SK-MEL-5 (cell line): ENCODE measurements around the gene CSE1L. TPM values are rescaled to one million over a fixed set of nuclear protein-coding genes. Genes with fewer than 3 reads are reported as not detected.
"Not testable (repeated sequence)": the region's sequence is repeated elsewhere in the genome, so short reads cannot be mapped to it uniquely, and the experiment has no call there.

Source experiments
- DNase-seq: peaks from one replicate; pipeline ENCODE4 v3.0.0-alpha.2; 2016; ENCODE audit warnings: low read depth, low spot score
- in situ Hi-C: cut with HindIII; loops from 2 replicates; pipeline ENCODE4 v1.10.0; 2016; ENCODE audit warnings: low sequenced_read_pairs, high pct_unique_total_duplicates, low pct_unique_long_range_greater_than_20kb
- polyA plus RNA-seq, 2 experiments: library from polyadenylated mRNA; depleted of rRNA; stranded (reverse); fragments of >200 nt; gene quantifications; 2 replicates each; pipeline ENCODE4 v1.2.3, GENCODE V29; 2015
- total RNA-seq: library from RNA; depleted of rRNA; stranded (reverse); fragments of >200 nt; shearing (Covaris generic); gene quantifications from 2 replicates; pipeline ENCODE4 v1.2.3, GENCODE V29; 2014; rRNA removed

CSE1L gene
- total RNA-seq, result 180 and 193 TPM in 2 replicates
- 86.6 and 112 TPM in 2 replicates for polyA plus RNA-seq (2015; cell fraction: cytosol; rRNA removed)
- polyA plus RNA-seq (2015; cell fraction: nucleus; rRNA removed), result 70.7 and 85.9 TPM in 2 replicates

DNA sequence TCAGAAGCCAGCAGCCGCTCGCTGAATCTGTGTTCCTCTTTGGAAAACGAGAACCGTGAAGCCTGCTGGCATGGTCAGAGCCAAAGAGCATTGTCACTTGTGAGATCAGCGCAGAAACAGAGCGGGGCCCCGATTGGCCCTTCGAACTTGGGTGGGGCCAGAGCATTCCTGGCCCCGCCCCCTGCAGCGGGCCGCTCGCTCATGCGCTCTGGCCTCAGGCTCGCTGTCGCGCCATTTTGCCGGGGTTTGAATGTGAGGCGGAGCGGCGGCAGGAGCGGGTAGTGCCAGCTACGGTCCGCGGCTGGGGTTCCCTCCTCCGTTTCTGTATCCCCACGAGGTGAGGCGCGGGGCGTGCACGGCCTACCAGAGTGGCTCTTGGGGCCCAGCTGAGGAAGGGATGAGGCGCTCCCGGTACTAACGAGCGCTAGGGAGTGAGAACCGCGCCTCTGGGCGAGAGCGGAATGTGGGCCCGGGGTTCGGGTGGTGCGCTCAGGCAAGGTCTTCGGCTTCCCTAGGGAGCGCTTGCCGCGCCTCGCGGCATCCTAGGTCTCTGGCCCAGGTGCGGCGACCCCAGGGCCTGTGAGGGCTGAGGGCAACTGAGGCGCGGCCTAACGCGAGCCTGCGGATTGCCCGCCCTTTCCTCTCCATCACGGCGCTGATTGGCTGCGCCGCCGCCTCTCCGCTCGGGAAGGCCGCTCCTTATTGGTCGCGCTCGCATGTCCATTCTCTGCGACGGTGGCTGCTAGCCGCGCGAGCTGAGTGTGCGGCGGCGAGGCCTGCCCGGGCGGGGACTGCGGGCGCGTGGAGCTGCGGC lies at the start of gene CSE1L:
CSE1L (plus strand) TSS at position 226 of the 814 bp plus-strand sequence. CDS start 12,152 bp downstream, outside the sequence.
- in situ Hi-C loops, result no loop called here
- DNase-seq, result peak; percentile 96

DNA sequence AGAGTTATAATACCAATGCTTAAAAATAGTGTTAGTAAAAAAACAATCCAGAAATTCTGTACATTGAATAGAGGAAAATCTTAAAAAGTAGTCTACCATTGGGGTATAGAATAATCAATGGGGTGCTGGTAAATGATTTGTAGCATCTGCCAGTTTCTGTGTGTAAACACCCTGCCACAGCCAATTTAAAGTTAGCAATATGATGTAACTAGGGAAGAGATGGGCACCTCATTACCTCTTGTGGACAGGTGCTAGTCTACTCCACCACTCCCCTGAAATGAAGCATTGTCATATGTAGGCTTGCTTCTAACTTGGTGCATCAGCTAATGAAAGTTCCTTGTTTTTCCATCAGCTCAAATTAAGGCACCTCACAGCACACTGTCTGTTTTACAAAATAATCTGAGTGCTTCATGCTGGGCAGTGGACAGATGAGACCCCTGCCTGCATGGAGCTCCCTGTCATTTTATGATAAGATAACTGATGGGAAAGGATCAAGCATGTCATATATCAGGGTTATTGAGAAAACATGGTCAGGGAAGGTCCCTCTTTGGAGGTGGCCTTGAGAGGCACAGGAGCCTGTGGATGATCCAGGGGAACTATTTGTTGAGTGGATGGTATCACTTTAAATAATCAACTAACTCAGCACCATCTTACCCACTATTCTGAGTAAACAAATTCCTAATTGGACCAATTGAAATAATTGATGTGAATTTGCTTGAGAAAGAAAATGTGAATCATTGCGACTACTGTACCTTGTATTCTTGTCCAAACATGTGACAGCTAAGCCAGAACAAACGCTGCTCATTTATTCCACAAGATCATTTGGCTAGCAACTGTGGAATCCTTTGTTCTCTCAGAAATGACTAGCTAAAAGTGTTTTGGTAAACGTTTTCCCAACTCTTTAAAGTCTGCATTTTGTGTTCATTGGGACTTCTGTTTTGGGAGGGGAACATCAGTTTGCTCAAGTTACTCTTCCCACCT lies 45.9 kb upstream of the CSE1L start:
- in situ Hi-C loops, result no loop called here
- peak; percentile 34 for DNase-seq

GRCh38 chr20:49001741-49002140 lies 44.4 kb upstream of the CSE1L start:
- in situ Hi-C loops, result no loop called here
- DNase-seq, result no peak

DNA sequence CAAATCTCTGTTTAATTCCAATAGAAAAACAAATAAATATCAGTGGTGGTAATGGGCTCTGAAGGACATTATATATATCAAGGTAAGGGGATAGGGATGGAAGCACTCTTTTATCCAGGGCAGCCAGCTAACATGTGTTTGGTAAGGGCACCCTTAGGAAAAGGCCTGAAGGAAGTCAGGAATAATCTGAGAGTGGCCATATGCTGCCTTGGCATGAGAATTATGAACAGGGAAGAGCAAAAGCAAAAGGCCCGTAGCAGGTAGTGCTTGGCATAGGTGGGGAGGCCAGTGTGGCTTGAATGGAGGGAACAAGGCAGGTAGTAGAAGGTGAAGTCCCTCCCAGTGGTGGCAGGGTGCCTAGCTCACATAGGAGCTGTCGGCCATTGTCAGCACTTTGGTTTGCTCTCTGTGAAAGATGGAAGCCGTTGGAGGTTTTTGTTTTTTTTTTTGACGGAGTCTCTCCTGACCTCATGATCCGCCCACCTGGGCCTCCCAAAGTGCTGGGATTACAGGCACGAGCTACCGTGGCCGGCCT lies 39.6 kb upstream of the CSE1L start:
- in situ Hi-C loops, result no loop called here

GRCh38 chr20:49009899-49010631 lies 36.0 kb upstream of the CSE1L start:
- in situ Hi-C loops, result no loop called here
- DNase-seq, result no peak

More for the DNA sequence above, 39.6 kb upstream of the CSE1L start:
- DNase-seq, result no peak

- in situ Hi-C loops, result no loop called here
- no peak for DNase-seq
Observed at GRCh38 chr20:49024220-49024619, 21.9 kb upstream of the CSE1L start.

DNA sequence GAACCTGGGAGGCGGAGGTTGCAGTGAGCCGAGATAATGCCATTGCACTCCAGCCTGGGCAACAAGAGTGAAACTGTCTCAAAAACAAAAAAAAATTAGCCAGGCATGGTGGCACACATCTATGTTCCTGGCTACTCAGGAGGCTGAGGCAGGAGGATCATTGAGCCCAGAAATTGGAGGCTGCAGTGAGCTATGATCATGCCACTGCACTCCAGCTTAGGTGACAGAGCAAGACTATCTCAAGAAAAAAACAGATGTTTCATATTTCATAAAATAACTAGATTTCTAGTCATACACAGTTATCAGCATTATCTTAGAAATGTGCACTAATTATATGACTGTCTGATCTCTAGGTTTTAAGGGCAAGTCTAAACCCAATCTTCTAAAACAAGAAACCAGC lies 17.9 kb upstream of the CSE1L start:
- in situ Hi-C loops, result not testable (repeated sequence)

DNA sequence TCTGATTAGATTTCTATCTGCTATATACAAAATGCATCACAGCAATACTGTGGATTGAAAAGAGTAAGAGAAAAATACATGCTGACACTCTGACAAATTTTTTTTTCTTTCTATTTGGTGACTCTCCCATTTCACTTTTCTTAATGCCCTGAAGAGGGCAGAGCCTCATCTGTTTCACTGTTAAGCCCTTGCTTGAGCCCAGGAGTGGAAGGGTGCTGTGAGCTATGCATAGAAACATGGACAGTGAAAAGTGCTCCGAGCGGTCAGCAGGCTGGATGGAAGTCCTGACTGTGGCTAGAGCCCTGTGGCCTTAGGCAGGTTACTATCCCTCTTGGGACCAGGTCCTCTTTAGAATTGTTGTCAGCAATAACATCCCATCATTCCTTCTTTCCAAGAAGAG lies 17.4 kb upstream of the CSE1L start:
- in situ Hi-C loops, result no loop called here
- peak; percentile 74 for DNase-seq

More for the DNA sequence above, 17.9 kb upstream of the CSE1L start:
- not testable (repeated sequence) for DNase-seq

DNA sequence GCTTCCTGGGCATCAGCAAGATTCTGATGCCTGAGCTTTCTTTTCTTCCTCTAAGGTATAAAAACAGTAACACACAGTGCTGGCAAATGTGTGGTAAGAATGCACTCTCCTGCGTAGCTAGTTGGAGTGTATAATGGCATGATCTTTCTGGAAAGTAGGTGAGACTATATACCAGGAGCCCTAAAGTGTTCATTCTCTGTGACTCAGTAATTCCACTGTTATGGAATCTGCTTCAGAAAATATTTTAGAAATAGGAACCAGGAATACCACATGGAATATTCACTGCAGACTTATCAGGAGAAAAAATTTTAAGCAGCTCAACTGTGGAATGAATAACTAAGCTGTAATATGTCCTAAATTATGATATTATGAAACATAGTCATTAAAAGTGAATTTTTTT lies 16.9 kb upstream of the CSE1L start:
- no peak for DNase-seq
- in situ Hi-C loops, result no loop called here

GRCh38 chr20:49030954-49031619 lies 15.0 kb upstream of the CSE1L start:
- in situ Hi-C loops, result no loop called here
- no peak for DNase-seq

- in situ Hi-C loops, result no loop called here
- no peak for DNase-seq
Observed at GRCh38 chr20:49032455-49032854, 13.7 kb upstream of the CSE1L start.

GRCh38 chr20:49034070-49034732 lies 11.9 kb upstream of the CSE1L start:
- in situ Hi-C loops, result no loop called here
- no peak for DNase-seq

GRCh38 chr20:49037962-49038387 lies 8.1 kb upstream of the CSE1L start:
- DNase-seq, result no peak
- in situ Hi-C loops, result no loop called here

DNA sequence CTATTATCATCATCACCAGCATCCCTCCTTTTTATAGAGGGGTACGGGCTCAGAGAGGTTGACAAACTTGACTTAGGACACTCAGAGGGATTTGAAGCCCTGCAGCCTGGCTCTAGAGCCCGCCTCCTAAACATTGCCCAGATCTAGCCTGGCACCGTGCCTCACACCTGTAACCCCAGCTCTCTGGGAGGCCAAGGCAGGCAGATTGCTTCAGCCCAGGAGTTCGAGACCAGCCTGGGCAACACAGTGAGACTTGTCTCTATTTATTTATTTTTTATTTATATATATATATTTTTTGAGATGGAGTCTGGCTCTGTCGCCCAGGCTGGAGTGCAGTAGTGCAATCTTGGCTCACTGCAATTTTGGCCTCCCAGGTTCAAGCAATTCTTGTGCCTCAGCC lies 6.3 kb upstream of the CSE1L start:
- in situ Hi-C loops, result no loop called here
- no peak for DNase-seq

DNA sequence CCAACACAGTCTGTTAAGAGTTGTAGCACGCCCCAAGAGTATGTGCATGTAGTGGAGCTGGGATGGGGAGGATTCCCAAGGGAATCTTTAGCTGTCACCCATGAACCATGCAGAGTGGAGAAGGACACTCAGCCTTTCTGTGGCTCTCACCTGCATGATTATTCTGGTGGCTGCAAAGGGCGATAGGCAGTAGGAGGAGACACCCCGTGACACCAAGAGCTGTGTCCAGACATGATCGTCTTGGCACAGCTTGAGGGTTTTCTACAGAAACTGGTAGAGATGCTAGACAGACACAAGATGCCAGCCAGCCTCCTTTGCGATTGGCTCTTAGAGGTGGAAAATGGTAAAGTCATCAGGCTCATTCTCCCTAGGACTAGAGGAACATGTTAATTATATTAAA lies 3.1 kb upstream of the CSE1L start:
- no peak for DNase-seq
- in situ Hi-C loops, result no loop called here

DNA sequence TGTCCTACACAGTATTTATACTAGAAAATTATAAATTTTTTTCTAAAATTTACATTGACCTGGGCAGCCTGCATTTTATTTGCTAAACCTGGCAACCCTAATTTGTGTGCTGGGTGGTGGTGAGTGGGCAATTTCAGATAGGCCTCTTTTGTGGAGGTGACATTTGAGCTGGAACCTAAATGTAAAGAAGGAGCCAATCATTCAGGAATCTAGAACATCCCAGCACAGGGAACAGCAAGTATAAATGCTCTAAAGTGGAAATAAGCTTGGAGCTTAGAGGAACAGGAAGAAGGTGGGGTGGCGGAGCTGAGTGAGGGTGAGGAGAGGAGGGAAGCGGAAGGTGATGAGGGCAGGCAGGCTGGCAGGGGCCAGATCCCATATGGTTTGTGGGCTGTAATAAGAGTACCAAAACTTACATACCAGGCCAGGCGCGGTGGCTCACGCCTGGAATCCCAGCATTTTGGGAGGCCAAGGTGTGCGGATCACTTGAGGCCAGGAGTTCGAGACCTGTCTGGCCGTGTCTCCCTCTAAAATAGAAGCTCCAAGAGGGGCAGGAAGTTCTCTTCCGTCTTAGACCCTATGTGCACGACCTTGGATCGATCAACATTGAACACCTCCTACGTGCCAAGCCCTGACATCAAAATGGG lies 549 bp upstream of the CSE1L start:
- in situ Hi-C loops, result no loop called here
- no peak for DNase-seq
